Endothelial cell of umbilical vein (primary cell): ENCODE data around the gene GABRA6.

Experiments
- EZH2 ChIP-seq: IDR thresholded peaks from 2 replicates; pipeline ENCODE4 v1.6.1; 2012; ENCODE audit warnings: borderline replicate concordance, low read depth, mild to moderate bottlenecking, moderate library complexity, low read length, inconsistent platforms; ENCODE audit not compliant: severe bottlenecking
- FOS ChIP-seq: IDR thresholded peaks from 2 replicates; pipeline ENCODE4 v1.6.1; 2011; ENCODE audit warnings: mild to moderate bottlenecking, low read length, moderate library complexity, borderline replicate concordance; ENCODE audit not compliant: insufficient read depth
- GATA2 ChIP-seq: IDR thresholded peaks from 2 replicates; pipeline ENCODE4 v1.7.0; 2011; ENCODE audit warnings: low read depth, mild to moderate bottlenecking, moderate library complexity, mixed read lengths, low read length; ENCODE audit not compliant: insufficient read length, insufficient read depth
- MYC ChIP-seq: IDR thresholded peaks from one replicate; pipeline ENCODE4 v1.6.1; 2011; ENCODE audit warnings: mild to moderate bottlenecking, low read depth, low read length
- POLR2A ChIP-seq: IDR thresholded peaks from 2 replicates; pipeline ENCODE4 v1.6.1; 2012; ENCODE audit warnings: low read depth, mild to moderate bottlenecking, control low read depth, low read length
- POLR2AphosphoS5 ChIP-seq: IDR thresholded peaks from 2 replicates; pipeline ENCODE4 v1.6.1; 2012; ENCODE audit warnings: low read depth, mild to moderate bottlenecking, control low read depth, low read length, moderate library complexity; ENCODE audit not compliant: insufficient read depth
- TF ChIP-seq, protein P1 (sequence below), 2 donors: IDR thresholded peaks; 1 replicate in 1 of 2; 2 replicates in 1 of 2; pipeline ENCODE4 v1.5.1; 2011; ENCODE audit warnings: low read length in 2 of 2, mild to moderate bottlenecking in 2 of 2, moderate library complexity in 2 of 2, control low read depth in 1 of 2, inconsistent platforms in 1 of 2, low read depth in 1 of 2; ENCODE audit not compliant: insufficient read depth in 1 of 2; ENCODE audit errors: extremely low read depth in 1 of 2

DNA sequence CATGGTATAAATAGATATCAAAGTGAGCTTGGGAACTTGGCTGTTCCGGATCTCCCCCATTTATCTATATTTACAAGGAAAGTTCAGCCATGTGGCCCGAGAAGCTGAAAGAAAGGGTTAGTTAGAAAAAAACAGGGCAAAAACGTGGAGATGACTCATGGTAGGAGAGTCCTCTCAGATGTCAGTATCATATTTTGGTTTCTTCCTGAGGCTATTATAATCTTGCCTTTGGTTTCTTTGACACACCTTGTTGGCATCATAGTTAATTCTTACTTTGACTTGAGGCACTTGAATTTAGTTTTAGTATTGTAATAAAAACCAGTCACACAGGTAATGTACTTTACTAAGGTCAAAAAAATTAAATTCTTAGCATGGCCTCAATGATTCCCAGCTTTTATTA is 59.9 kb downstream of the GABRA6 start:
- TF ChIP-seq POLR2A (no peak), POLR2AphosphoS5 (no peak), GATA2 (no peak), EZH2 (no peak), FOS (no peak), MYC (no peak)
- TF ChIP-seq, protein P1, sequence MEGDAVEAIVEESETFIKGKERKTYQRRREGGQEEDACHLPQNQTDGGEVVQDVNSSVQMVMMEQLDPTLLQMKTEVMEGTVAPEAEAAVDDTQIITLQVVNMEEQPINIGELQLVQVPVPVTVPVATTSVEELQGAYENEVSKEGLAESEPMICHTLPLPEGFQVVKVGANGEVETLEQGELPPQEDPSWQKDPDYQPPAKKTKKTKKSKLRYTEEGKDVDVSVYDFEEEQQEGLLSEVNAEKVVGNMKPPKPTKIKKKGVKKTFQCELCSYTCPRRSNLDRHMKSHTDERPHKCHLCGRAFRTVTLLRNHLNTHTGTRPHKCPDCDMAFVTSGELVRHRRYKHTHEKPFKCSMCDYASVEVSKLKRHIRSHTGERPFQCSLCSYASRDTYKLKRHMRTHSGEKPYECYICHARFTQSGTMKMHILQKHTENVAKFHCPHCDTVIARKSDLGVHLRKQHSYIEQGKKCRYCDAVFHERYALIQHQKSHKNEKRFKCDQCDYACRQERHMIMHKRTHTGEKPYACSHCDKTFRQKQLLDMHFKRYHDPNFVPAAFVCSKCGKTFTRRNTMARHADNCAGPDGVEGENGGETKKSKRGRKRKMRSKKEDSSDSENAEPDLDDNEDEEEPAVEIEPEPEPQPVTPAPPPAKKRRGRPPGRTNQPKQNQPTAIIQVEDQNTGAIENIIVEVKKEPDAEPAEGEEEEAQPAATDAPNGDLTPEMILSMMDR (IDR thresholded peaks at IDR 0.05; ENCODE audit: extremely low read depth in 1 of 2, insufficient read depth in 1 of 2, low read depth in 1 of 2, low read length in 2 of 2), result no peak
